ENCODE results near the gene AHRR.

- TF ChIP-seq CTCF (IDR thresholded peaks at IDR 0.05) (no peak), POLR2A (IDR thresholded peaks at IDR 0.05) (no peak)
Measured at GRCh38 chr5:307794-308579, 13.5 kb upstream of the AHRR start.
